ENCODE data around the gene TRANK1. TPM values are rescaled to one million over a fixed set of nuclear protein-coding genes. Genes with fewer than 3 reads are reported as not detected.
"Not testable (repeated sequence)": the region's sequence is repeated elsewhere in the genome, so short reads cannot be mapped to it uniquely, and the experiment has no call there.

The TRANK1 gene
- total RNA-seq, 6 experiments from 2014 or later: 1.00 to 3.0 (median 1.4) TPM

GRCh38 chr3:36964331-36964730, 19.5 kb upstream of the TRANK1 start:
- no peak for TF ChIP-seq CTCF (IDR thresholded peaks at IDR 0.05)
- DNase-seq: no peak
- no peaks in the 10 kb centered on the region for H3K27me3 Mint-ChIP-seq (ENCODE audit: insufficient read depth)
- peaks cover 15% of the 10 kb centered on the region for H3K4me1 Mint-ChIP-seq (ENCODE audit: low read depth)
- H3K27ac Mint-ChIP-seq: no peak overlapping the region
- no peak overlapping the region for H3K4me3 Mint-ChIP-seq
- H3K36me3 Mint-ChIP-seq (ENCODE audit: low read depth): no peaks in the 10 kb centered on the region
- no peaks in the 10 kb centered on the region for H3K9me3 Mint-ChIP-seq

GRCh38 chr3:36963008-36963407, 18.2 kb upstream of the TRANK1 start:
- H3K4me1 Mint-ChIP-seq (ENCODE audit: low read depth): peaks cover 15% of the 10 kb centered on the region
- not testable (repeated sequence) for H3K4me3 Mint-ChIP-seq; H3K36me3 Mint-ChIP-seq (ENCODE audit: low read depth); H3K9me3 Mint-ChIP-seq; H3K27ac Mint-ChIP-seq; DNase-seq; H3K27me3 Mint-ChIP-seq (ENCODE audit: insufficient read depth)

GRCh38 chr3:36960502-36960901, 15.6 kb upstream of the TRANK1 start:
- H3K4me1 Mint-ChIP-seq (ENCODE audit: low read depth): peaks cover 22% of the 10 kb centered on the region
- H3K9me3 Mint-ChIP-seq: no peaks in the 10 kb centered on the region
- H3K27me3 Mint-ChIP-seq (ENCODE audit: insufficient read depth): peaks cover 4% of the 10 kb centered on the region
- H3K27ac Mint-ChIP-seq: no peak overlapping the region
- no peak for DNase-seq
- H3K36me3 Mint-ChIP-seq (ENCODE audit: low read depth): no peaks in the 10 kb centered on the region
- no peak overlapping the region for H3K4me3 Mint-ChIP-seq
- TF ChIP-seq CTCF (IDR thresholded peaks at IDR 0.05): peak; percentile 46; the same call in 1 of the 2 replicates

- H3K27me3 Mint-ChIP-seq (ENCODE audit: insufficient read depth): peaks cover 8% of the 10 kb centered on the region
- DNase-seq: peak; percentile 19
- H3K36me3 Mint-ChIP-seq (ENCODE audit: low read depth): no peaks in the 10 kb centered on the region
- H3K9me3 Mint-ChIP-seq: no peaks in the 10 kb centered on the region
- H3K4me3 Mint-ChIP-seq: no peak overlapping the region
- H3K27ac Mint-ChIP-seq: no peak overlapping the region
- TF ChIP-seq CTCF (IDR thresholded peaks at IDR 0.05): no peak
- peaks cover 22% of the 10 kb centered on the region for H3K4me1 Mint-ChIP-seq (ENCODE audit: low read depth)
These were observed 15.0 kb upstream of the TRANK1 start for GRCh38 chr3:36959821-36960220.

- Mint-ChIP-seq H3K4me1 (ENCODE audit: low read depth) (peaks cover 22% of the 10 kb centered on the region), H3K9me3 (no peaks in the 10 kb centered on the region), H3K4me3 (no peak overlapping the region), H3K27ac (peak overlapping the region; percentile 2; the same call in 1 of the 2 replicates), H3K36me3 (ENCODE audit: low read depth) (no peaks in the 10 kb centered on the region), H3K27me3 (ENCODE audit: insufficient read depth) (peaks cover 13% of the 10 kb centered on the region)
- TF ChIP-seq CTCF (IDR thresholded peaks at IDR 0.05): no peak
- peak; percentile 41 for DNase-seq
These were observed 13.2 kb upstream of the TRANK1 start for GRCh38 chr3:36957862-36958686.

GRCh38 chr3:36957063-36957462, 12.2 kb upstream of the TRANK1 start:
- peaks cover 22% of the 10 kb centered on the region for H3K4me1 Mint-ChIP-seq (ENCODE audit: low read depth)
- H3K4me3 Mint-ChIP-seq: no peak overlapping the region
- H3K27ac Mint-ChIP-seq: no peak overlapping the region
- DNase-seq: no peak
- TF ChIP-seq CTCF (IDR thresholded peaks at IDR 0.05): peak; percentile 29; the same call in 1 of the 2 replicates
- H3K9me3 Mint-ChIP-seq: no peaks in the 10 kb centered on the region
- no peaks in the 10 kb centered on the region for H3K36me3 Mint-ChIP-seq (ENCODE audit: low read depth)
- H3K27me3 Mint-ChIP-seq (ENCODE audit: insufficient read depth): peaks cover 17% of the 10 kb centered on the region
